ENCODE results near the gene PLA2G15.

DNA sequence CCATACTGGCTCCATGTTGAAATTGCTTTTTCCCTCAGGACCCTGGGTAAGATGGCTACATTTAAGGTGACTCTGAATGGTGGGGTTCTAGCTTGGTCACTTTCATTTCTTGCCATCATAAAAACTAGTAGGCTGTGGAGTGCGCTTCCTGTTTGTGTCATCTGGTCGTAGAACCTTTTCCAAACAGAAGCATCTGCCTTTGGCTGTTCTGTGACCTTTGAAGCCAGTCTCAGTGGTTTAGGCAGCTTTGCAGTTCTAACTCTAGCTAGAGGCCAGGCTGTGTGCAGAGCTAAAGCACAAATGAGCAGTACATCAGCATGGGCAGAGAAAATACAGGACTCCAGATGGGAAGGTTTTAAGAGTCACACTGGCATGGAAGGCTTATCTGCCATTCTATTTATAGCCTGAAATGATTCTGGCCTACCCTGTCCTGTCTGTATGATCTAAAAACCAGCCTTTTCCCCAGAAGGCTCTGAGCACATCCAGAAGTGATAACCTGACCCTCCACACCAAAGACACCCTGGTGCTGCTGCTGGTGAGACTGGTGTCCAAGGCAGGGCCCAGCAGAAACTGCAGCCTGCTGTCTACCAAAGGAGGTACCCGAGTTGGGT, 17.9 kb upstream of the PLA2G15 start:
- TF ChIP-seq, protein P1, sequence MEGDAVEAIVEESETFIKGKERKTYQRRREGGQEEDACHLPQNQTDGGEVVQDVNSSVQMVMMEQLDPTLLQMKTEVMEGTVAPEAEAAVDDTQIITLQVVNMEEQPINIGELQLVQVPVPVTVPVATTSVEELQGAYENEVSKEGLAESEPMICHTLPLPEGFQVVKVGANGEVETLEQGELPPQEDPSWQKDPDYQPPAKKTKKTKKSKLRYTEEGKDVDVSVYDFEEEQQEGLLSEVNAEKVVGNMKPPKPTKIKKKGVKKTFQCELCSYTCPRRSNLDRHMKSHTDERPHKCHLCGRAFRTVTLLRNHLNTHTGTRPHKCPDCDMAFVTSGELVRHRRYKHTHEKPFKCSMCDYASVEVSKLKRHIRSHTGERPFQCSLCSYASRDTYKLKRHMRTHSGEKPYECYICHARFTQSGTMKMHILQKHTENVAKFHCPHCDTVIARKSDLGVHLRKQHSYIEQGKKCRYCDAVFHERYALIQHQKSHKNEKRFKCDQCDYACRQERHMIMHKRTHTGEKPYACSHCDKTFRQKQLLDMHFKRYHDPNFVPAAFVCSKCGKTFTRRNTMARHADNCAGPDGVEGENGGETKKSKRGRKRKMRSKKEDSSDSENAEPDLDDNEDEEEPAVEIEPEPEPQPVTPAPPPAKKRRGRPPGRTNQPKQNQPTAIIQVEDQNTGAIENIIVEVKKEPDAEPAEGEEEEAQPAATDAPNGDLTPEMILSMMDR (IDR thresholded peaks at IDR 0.05): no peak
- no peak for TF ChIP-seq POLR2A (IDR thresholded peaks at IDR 0.05)
